ENCODE results near the gene TTC12. TPM values are rescaled to one million over a fixed set of nuclear protein-coding genes. Genes with fewer than 3 reads are reported as not detected.

The TTC12 gene
- total RNA-seq, 2 experiments from 2014 or later, result 3.6 to 3.9 TPM

DNA sequence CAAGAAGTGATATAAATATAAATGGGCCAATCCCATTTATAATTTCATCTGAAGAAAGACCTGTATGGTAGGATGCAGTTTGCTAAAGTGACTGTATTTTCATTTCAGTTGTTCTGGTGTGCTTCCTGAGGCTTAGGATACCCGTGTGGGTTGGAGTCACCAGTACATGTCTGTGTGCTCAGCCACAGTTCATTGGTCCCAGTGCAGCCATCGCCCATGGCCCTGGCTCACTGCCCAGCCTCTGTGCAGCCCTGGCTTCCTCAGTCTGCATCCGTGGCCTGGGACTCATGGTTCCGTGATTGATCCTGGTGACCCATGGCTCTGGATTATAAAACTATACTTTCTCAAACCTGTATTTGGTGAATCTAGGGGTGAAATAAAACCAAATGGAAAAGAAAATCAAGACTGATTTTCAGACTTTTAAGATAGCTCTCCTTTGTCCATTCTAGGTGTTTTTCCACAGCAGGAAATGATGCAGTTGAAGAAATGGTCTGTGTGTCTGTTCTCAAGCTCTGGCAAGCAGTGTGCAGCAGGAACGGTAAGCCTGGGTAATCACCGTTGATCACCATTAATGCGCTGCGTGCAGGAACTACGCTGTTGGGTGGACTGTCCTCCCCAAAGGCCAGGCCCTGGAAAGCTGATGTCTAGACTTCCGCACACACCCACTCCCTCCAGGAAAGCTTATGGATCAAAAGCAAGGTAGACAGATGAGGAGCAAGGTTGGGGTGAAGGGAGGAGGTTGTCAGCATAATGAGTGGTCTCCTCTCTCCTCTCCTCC is 27.2 kb downstream of the TTC12 start:
- H3K9me2 ChIP-seq (ENCODE audit: insufficient read depth, low read length), result no peaks in the 10 kb centered on the region
- no TSS peak for BruUV-seq (replicated peaks)
- H3K4me2 ChIP-seq (ENCODE audit: low read length), result no peak overlapping the region
- H3K4me1 ChIP-seq (ENCODE audit: insufficient read depth, low read length, poor library complexity, severe bottlenecking), result no peaks in the 10 kb centered on the region
- H3K4me3 ChIP-seq (ENCODE audit: low read depth, low read length, poor library complexity, severe bottlenecking), result no peak overlapping the region
- H3K79me2 ChIP-seq (ENCODE audit: insufficient read depth, low read depth, low read length), result no peaks in the 10 kb centered on the region
- no peaks in the 10 kb centered on the region for H4K20me1 ChIP-seq (ENCODE audit: insufficient read depth, low read length)
- no peak overlapping the region for H2AFZ ChIP-seq (ENCODE audit: low read length)
- TF ChIP-seq EZH2phosphoT487 (IDR thresholded peaks at IDR 0.05; ENCODE audit: borderline replicate concordance, low read depth, low read length), result no peak
- TF ChIP-seq CTCF (conservative IDR thresholded peaks at IDR 0.05; ENCODE audit: low read length), result no peak
- no peaks in the 10 kb centered on the region for H3K36me3 ChIP-seq (ENCODE audit: insufficient read depth, low read length)
- intact Hi-C loops (cut with micrococcal nuclease; ENCODE audit: unreplicated experiment), result no loop called here
- CTCF ChIA-PET (ENCODE audit: unreplicated experiment), result no interaction called here
- H3K27ac ChIP-seq (ENCODE audit: low read depth, low read length, poor library complexity, severe bottlenecking), result no peak overlapping the region
- no peak for DNase-seq (ENCODE audit: low spot score)
- POLR2A ChIA-PET, result no interaction called here
- H3K9me3 ChIP-seq (ENCODE audit: low read length), result no peaks in the 10 kb centered on the region

GRCh38 chr11:113345978-113346377 is 31.6 kb downstream of the TTC12 start:
- H3K9me2 ChIP-seq (ENCODE audit: insufficient read depth, low read length), result no peaks in the 10 kb centered on the region
- POLR2A ChIA-PET, result interaction anchor here (0.6 kb wide), 1 partner anchor 1118 kb away, joined by 6 read pairs; no protein-coding TSS in a partner anchor
- no peaks in the 10 kb centered on the region for H3K4me1 ChIP-seq (ENCODE audit: insufficient read depth, low read length, poor library complexity, severe bottlenecking)
- DNase-seq (ENCODE audit: low spot score), result no peak
- intact Hi-C loops (cut with micrococcal nuclease; ENCODE audit: unreplicated experiment), result no loop called here
- H3K27ac ChIP-seq (ENCODE audit: low read depth, low read length, poor library complexity, severe bottlenecking), result no peak overlapping the region
- no peaks in the 10 kb centered on the region for H3K9me3 ChIP-seq (ENCODE audit: low read length)
- TF ChIP-seq CTCF (conservative IDR thresholded peaks at IDR 0.05; ENCODE audit: low read length) (no peak), EZH2phosphoT487 (IDR thresholded peaks at IDR 0.05; ENCODE audit: borderline replicate concordance, low read depth, low read length) (no peak)
- no peak overlapping the region for H3K4me3 ChIP-seq (ENCODE audit: low read depth, low read length, poor library complexity, severe bottlenecking)
- H3K36me3 ChIP-seq (ENCODE audit: insufficient read depth, low read length), result no peaks in the 10 kb centered on the region
- no TSS peak for BruUV-seq (replicated peaks)
- no peaks in the 10 kb centered on the region for H4K20me1 ChIP-seq (ENCODE audit: insufficient read depth, low read length)
- H3K79me2 ChIP-seq (ENCODE audit: insufficient read depth, low read depth, low read length), result no peaks in the 10 kb centered on the region
- CTCF ChIA-PET (ENCODE audit: unreplicated experiment), result interaction anchor here (0.5 kb wide), 1 partner anchor 451 kb away, joined by 3 read pairs; no protein-coding TSS in a partner anchor
- no peak overlapping the region for H3K4me2 ChIP-seq (ENCODE audit: low read length)
- no peak overlapping the region for H2AFZ ChIP-seq (ENCODE audit: low read length)

- H3K4me2 ChIP-seq (ENCODE audit: low read length), result no peak overlapping the region
- H3K9me2 ChIP-seq (ENCODE audit: insufficient read depth, low read length), result no peaks in the 10 kb centered on the region
- no peak overlapping the region for H3K4me3 ChIP-seq (ENCODE audit: low read depth, low read length, poor library complexity, severe bottlenecking)
- no peak for DNase-seq (ENCODE audit: low spot score)
- TF ChIP-seq EZH2phosphoT487 (IDR thresholded peaks at IDR 0.05; ENCODE audit: borderline replicate concordance, low read depth, low read length), result no peak
- no peak for TF ChIP-seq CTCF (conservative IDR thresholded peaks at IDR 0.05; ENCODE audit: low read length)
- no peaks in the 10 kb centered on the region for H3K9me3 ChIP-seq (ENCODE audit: low read length)
- H4K20me1 ChIP-seq (ENCODE audit: insufficient read depth, low read length), result no peaks in the 10 kb centered on the region
- BruUV-seq (replicated peaks), result no TSS peak
- no peak overlapping the region for H2AFZ ChIP-seq (ENCODE audit: low read length)
- POLR2A ChIA-PET, result interaction anchor here (0.5 to 0.7 kb wide), 2 partner anchors 49 to 551 kb away, joined by 3 to 5 read pairs; no protein-coding TSS in a partner anchor
- intact Hi-C loops (cut with micrococcal nuclease; ENCODE audit: unreplicated experiment), result no loop called here
- H3K27ac ChIP-seq (ENCODE audit: low read depth, low read length, poor library complexity, severe bottlenecking), result no peak overlapping the region
- no peaks in the 10 kb centered on the region for H3K36me3 ChIP-seq (ENCODE audit: insufficient read depth, low read length)
- CTCF ChIA-PET (ENCODE audit: unreplicated experiment), result no interaction called here
- no peaks in the 10 kb centered on the region for H3K4me1 ChIP-seq (ENCODE audit: insufficient read depth, low read length, poor library complexity, severe bottlenecking)
- no peaks in the 10 kb centered on the region for H3K79me2 ChIP-seq (ENCODE audit: insufficient read depth, low read depth, low read length)
These were observed 35.1 kb downstream of the TTC12 start for GRCh38 chr11:113349528-113349927.

All from OCI-LY7 (cell line).